HCT116 (cell line): Measurements from ENCODE around the gene ZNF791. TPM values are rescaled to one million over a fixed set of nuclear protein-coding genes. Genes with fewer than 3 reads are reported as not detected.

Source experiments
- ATAC-seq: fragments of 200-7000 bp; cut with Tn5 transposase; 2 replicates; pipeline ENCODE4 v1.9.1; 2020; ENCODE audit warnings: mild to moderate bottlenecking, moderate library complexity
- BruUV-seq: library from RNA; stranded (reverse); fragments of 400-500 nt; replicated peaks from 2 replicates; lab custom pipeline; 2021; lab: Mats Ljungman, UMichigan
- CTCF ChIA-PET: fragments of 300-600 bp; sonication (Branson Sonifier 250); formaldehyde crosslinking; loops from one replicate; lab custom pipeline; 2021; ENCODE audit warnings: antibody characterized with exemption; lab: Charles Lee
- POLR2A ChIA-PET: fragments of 300-600, 350-600 bp; sonication (Branson Sonifier 250); formaldehyde crosslinking; loops from one replicate; lab custom pipeline; 2021; ENCODE audit warnings: antibody characterized with exemption; lab: Charles Lee
- RAD21 ChIA-PET, 2 experiments: fragments of 300-600 bp; sonication (Branson Sonifier 250); formaldehyde crosslinking; loops; one replicate each; lab custom pipeline; 2023; ENCODE audit warnings: low total read pairs in 2 of 2; ENCODE audit not compliant: uncharacterized antibody in 2 of 2, unreplicated experiment in 2 of 2, low non-redundant PET in 1 of 2; lab: Charles Lee
- DNase-seq: peaks from one replicate; pipeline ENCODE4 v3.0.0-alpha.2; 2010; ENCODE audit warnings: low read depth, low spot score
- H2AFZ ChIP-seq: fragments of 200-600 bp; shearing (Covaris generic), sonication (generic); 2 replicates; pipeline ENCODE4 v1.6.1; 2017; ENCODE audit warnings: low read depth, mixed run types, mixed read lengths, antibody characterized with exemption, low read length; ENCODE audit not compliant: poor library complexity, severe bottlenecking
- H3K27ac ChIP-seq: 2 replicates; pipeline ENCODE4 v1.5.1; 2012; ENCODE audit warnings: low read depth, low read length
- H3K27me3 ChIP-seq: fragments of 200-600 bp; sonication (generic); 2 replicates; pipeline ENCODE4 v1.6.1; 2016; ENCODE audit warnings: mixed run types, low read length, mixed read lengths; ENCODE audit not compliant: insufficient read depth
- H3K36me3 ChIP-seq, 2 experiments: fragments of 200-500 bp in 1 of 2; fragments of 200-600 bp in 1 of 2; sonication (Bioruptor generic) in 1 of 2; sonication (generic) in 1 of 2; 2 replicates each; pipeline versions ENCODE4 v1.5.1 to v1.6.1; 2014 to 2016; ENCODE audit warnings: low read length in 2 of 2, inconsistent platforms in 1 of 2, mixed read lengths in 1 of 2, mixed run types in 1 of 2; ENCODE audit not compliant: insufficient read depth in 2 of 2, control insufficient read depth in 1 of 2
- H3K4me1 ChIP-seq, 2 experiments: fragments of 200-600 bp in 1 of 2; sonication (generic) in 1 of 2; 2 replicates each; pipeline versions ENCODE4 v1.5.1 to v1.6.1; 2012 to 2017; ENCODE audit warnings: low read length in 2 of 2, inconsistent platforms in 1 of 2, mild to moderate bottlenecking in 1 of 2, mixed read lengths in 1 of 2, mixed run types in 1 of 2, moderate library complexity in 1 of 2; ENCODE audit not compliant: insufficient read depth in 2 of 2, control insufficient read depth in 1 of 2
- H3K4me2 ChIP-seq: fragments of 200-600 bp; sonication (generic); 2 replicates; pipeline ENCODE4 v1.6.1; 2017; ENCODE audit warnings: mixed run types, low read length, mixed read lengths
- H3K4me3 ChIP-seq, 2 experiments: fragments of 200-600 bp in 1 of 2; sonication (generic) in 1 of 2; replicated peaks in 1 of 2; 2 replicates each; pipeline ENCODE4 v1.5.1; 2011 to 2016; ENCODE audit warnings: low read length in 2 of 2, control low read depth in 1 of 2, low read depth in 1 of 2, mild to moderate bottlenecking in 1 of 2, mixed read lengths in 1 of 2, mixed run types in 1 of 2
- H3K79me2 ChIP-seq: fragments of 200-600 bp; sonication (generic); 2 replicates; pipeline ENCODE4 v1.6.1; 2017; ENCODE audit warnings: mild to moderate bottlenecking, mixed run types, low read length, moderate library complexity, mixed read lengths; ENCODE audit not compliant: insufficient read depth
- H3K9ac ChIP-seq: fragments of 200-600 bp; sonication (generic); 2 replicates; pipeline ENCODE4 v1.6.1; 2016; ENCODE audit warnings: low read length, mixed read lengths
- H3K9me2 ChIP-seq: fragments of 200-600 bp; sonication (generic), shearing (Covaris generic); 2 replicates; pipeline ENCODE4 v1.6.1; 2017; ENCODE audit warnings: mixed run types, mild to moderate bottlenecking, moderate library complexity; ENCODE audit not compliant: insufficient read depth
- H3K9me3 ChIP-seq, 2 experiments: fragments of 200-500 bp in 1 of 2; fragments of 200-600 bp in 1 of 2; sonication (Bioruptor generic) in 1 of 2; sonication (generic) in 1 of 2; 2 replicates each; pipeline ENCODE4 v1.6.1; 2014 to 2017; ENCODE audit warnings: low read length in 2 of 2, mixed read lengths in 2 of 2, inconsistent platforms in 1 of 2, low read depth in 1 of 2, mild to moderate bottlenecking in 1 of 2, mixed run types in 1 of 2, moderate library complexity in 1 of 2; ENCODE audit not compliant: control insufficient read depth in 1 of 2, insufficient read depth in 1 of 2
- H4K20me1 ChIP-seq: fragments of 200-600 bp; sonication (generic), shearing (Covaris generic); 2 replicates; pipeline ENCODE4 v1.6.1; 2017; ENCODE audit warnings: mixed run types, mild to moderate bottlenecking, moderate library complexity; ENCODE audit not compliant: insufficient read depth
- CBX3 ChIP-seq: IDR thresholded peaks from 2 replicates; pipeline ENCODE4 v1.6.1; 2012; ENCODE audit warnings: low read depth
- ELF1 ChIP-seq: IDR thresholded peaks from 2 replicates; pipeline ENCODE4 v1.6.1; 2012; ENCODE audit warnings: low read depth, borderline replicate concordance
- EZH2 ChIP-seq: fragments of 200-600 bp; sonication (generic); IDR thresholded peaks from 2 replicates; pipeline ENCODE4 v1.6.1; 2017; ENCODE audit warnings: antibody characterized with exemption, mixed run types
- FOSL1 ChIP-seq: IDR thresholded peaks from 2 replicates; pipeline ENCODE4 v1.6.1; 2012; ENCODE audit warnings: low read depth
- POLR2A ChIP-seq: IDR thresholded peaks from 2 replicates; pipeline ENCODE4 v1.7.0; 2011; ENCODE audit warnings: borderline replicate concordance; ENCODE audit not compliant: insufficient read depth, insufficient read length; ENCODE audit errors: extremely low read depth
- RAD21 ChIP-seq: IDR thresholded peaks from 2 replicates; pipeline ENCODE4 v1.6.1; 2012; ENCODE audit warnings: low read depth, mild to moderate bottlenecking
- SIN3A ChIP-seq: IDR thresholded peaks from 2 replicates; pipeline ENCODE4 v1.6.1; 2012; ENCODE audit warnings: low read depth
- TCF7L2 ChIP-seq: IDR thresholded peaks from 2 replicates; pipeline ENCODE4 v1.7.0; 2011; ENCODE audit warnings: borderline replicate concordance, inconsistent platforms; ENCODE audit not compliant: insufficient read depth, insufficient read length; ENCODE audit errors: extremely low read depth
- YY1 ChIP-seq: IDR thresholded peaks from 2 replicates; pipeline ENCODE4 v1.6.1; 2011; ENCODE audit warnings: low read length, low read depth, moderate library complexity, mild to moderate bottlenecking; ENCODE audit not compliant: insufficient replicate concordance; ENCODE audit errors: extremely low read depth
- ZFX ChIP-seq: fragments of 450-650 bp; IDR thresholded peaks from 2 replicates; pipeline ENCODE4 v1.6.1; 2017
- intact Hi-C: fragments of 100-400 bp; cut with micrococcal nuclease; formaldehyde crosslinking; loops from 2 replicates; pipeline ENCODE4 v1.10.0; 2022
- total RNA-seq: library from RNA; stranded (reverse); gene quantifications from one replicate; pipeline ENCODE4 v1.2.1, GENCODE V29; 2021; ENCODE audit not compliant: unreplicated experiment
- TF ChIP-seq, protein P1 (sequence below): IDR thresholded peaks from 2 replicates; pipeline ENCODE4 v1.6.1; 2012; ENCODE audit warnings: low read depth

Gene ZNF791
- total RNA-seq, 1 experiment from 2014 or later = 21.2 TPM

- no peak overlapping the region for H2AFZ ChIP-seq
- H3K79me2 ChIP-seq = peaks cover 11% of the 10 kb centered on the region
- ATAC-seq = no peak
- H3K27ac ChIP-seq = no peak overlapping the region
- ChIA-PET RAD21 (interaction anchor here in 1 of 2 experiments (0.7 kb wide), 1 partner anchor 10 kb away, joined by 3 read pairs; no protein-coding TSS in a partner anchor), POLR2A (interaction anchor here (0.6 kb wide), 1 partner anchor 805 kb away, joined by 3 read pairs; no protein-coding TSS in a partner anchor), CTCF (no interaction called here)
- H3K4me1 ChIP-seq = peaks cover 2 to 5% of the 10 kb centered on the region in 2 experiments; a peak in 2 of 4 replicates
- no peak overlapping the region for H3K4me3 ChIP-seq
- no peak for DNase-seq
- no peaks in the 10 kb centered on the region for H3K27me3 ChIP-seq
- H3K9me3 ChIP-seq = no peaks in the 10 kb centered on the region
- H3K4me2 ChIP-seq = no peak overlapping the region
- H3K9me2 ChIP-seq = no peaks in the 10 kb centered on the region
- TF ChIP-seq, protein P1, sequence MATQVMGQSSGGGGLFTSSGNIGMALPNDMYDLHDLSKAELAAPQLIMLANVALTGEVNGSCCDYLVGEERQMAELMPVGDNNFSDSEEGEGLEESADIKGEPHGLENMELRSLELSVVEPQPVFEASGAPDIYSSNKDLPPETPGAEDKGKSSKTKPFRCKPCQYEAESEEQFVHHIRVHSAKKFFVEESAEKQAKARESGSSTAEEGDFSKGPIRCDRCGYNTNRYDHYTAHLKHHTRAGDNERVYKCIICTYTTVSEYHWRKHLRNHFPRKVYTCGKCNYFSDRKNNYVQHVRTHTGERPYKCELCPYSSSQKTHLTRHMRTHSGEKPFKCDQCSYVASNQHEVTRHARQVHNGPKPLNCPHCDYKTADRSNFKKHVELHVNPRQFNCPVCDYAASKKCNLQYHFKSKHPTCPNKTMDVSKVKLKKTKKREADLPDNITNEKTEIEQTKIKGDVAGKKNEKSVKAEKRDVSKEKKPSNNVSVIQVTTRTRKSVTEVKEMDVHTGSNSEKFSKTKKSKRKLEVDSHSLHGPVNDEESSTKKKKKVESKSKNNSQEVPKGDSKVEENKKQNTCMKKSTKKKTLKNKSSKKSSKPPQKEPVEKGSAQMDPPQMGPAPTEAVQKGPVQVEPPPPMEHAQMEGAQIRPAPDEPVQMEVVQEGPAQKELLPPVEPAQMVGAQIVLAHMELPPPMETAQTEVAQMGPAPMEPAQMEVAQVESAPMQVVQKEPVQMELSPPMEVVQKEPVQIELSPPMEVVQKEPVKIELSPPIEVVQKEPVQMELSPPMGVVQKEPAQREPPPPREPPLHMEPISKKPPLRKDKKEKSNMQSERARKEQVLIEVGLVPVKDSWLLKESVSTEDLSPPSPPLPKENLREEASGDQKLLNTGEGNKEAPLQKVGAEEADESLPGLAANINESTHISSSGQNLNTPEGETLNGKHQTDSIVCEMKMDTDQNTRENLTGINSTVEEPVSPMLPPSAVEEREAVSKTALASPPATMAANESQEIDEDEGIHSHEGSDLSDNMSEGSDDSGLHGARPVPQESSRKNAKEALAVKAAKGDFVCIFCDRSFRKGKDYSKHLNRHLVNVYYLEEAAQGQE = no peak
- TF ChIP-seq FOSL1 (no peak), RAD21 (no peak), EZH2 (no peak), CBX3 (no peak), ELF1 (no peak), POLR2A (no peak), SIN3A (no peak), YY1 (no peak), ZFX (no peak), TCF7L2 (no peak)
- H4K20me1 ChIP-seq = no peaks in the 10 kb centered on the region
- BruUV-seq = no TSS peak
- H3K9ac ChIP-seq = no peak overlapping the region
- intact Hi-C loops = no loop called here
- peaks cover 0 to 4% of the 10 kb centered on the region in 2 experiments; a peak in 1 of 4 replicates for H3K36me3 ChIP-seq
These were observed 3.9 kb upstream of the ZNF791 start for GRCh38 chr19:12606796-12607195.
